Liver (tissue), 9 donors: ENCODE results near the gene MALT1. TPM values are rescaled to one million over a fixed set of nuclear protein-coding genes. Genes with fewer than 3 reads are reported as not detected.

Experiments used
- DNase-seq: peaks from one replicate; pipeline ENCODE4 v3.0.0-alpha.2; 2017; ENCODE audit warnings: low spot score
- H3K27ac ChIP-seq, 2 donors: one replicate each; pipeline ENCODE4 v1.7.0; 2013; ENCODE audit warnings: inconsistent platforms in 2 of 2, low read length in 2 of 2, control low read depth in 1 of 2, low read depth in 1 of 2, mild to moderate bottlenecking in 1 of 2
- H3K27me3 ChIP-seq, 4 donors: one replicate each; pipeline versions ENCODE4 v1.6.1 to v1.7.0; 2013; ENCODE audit warnings: low read length in 3 of 4, inconsistent platforms in 1 of 4, mild to moderate bottlenecking in 1 of 4, moderate library complexity in 1 of 4; ENCODE audit not compliant: control insufficient read depth in 4 of 4, insufficient read depth in 4 of 4
- H3K36me3 ChIP-seq, 4 donors: one replicate each; pipeline versions ENCODE4 v1.6.1 to v1.7.0; 2013; ENCODE audit warnings: low read length in 3 of 4, mild to moderate bottlenecking in 3 of 4, low read depth in 1 of 4, moderate library complexity in 1 of 4; ENCODE audit not compliant: control insufficient read depth in 4 of 4, insufficient read depth in 3 of 4
- H3K4me1 ChIP-seq, 4 donors: one replicate each; pipeline versions ENCODE4 v1.6.1 to v1.7.0; 2013; ENCODE audit warnings: low read length in 3 of 4, mild to moderate bottlenecking in 3 of 4, moderate library complexity in 1 of 4; ENCODE audit not compliant: control insufficient read depth in 4 of 4, insufficient read depth in 4 of 4
- H3K4me3 ChIP-seq, 3 donors: one replicate each; pipeline versions ENCODE4 v1.6.1 to v1.7.0; 2013; ENCODE audit warnings: low read length in 3 of 3, control low read depth in 1 of 3, low read depth in 1 of 3, mild to moderate bottlenecking in 1 of 3
- H3K9ac ChIP-seq, 2 donors: one replicate each; pipeline ENCODE4 v1.7.0; 2013; ENCODE audit warnings: low read length in 2 of 2, mild to moderate bottlenecking in 2 of 2, moderate library complexity in 2 of 2, control low read depth in 1 of 2, low read depth in 1 of 2
- H3K9me3 ChIP-seq, 4 donors: one replicate each; pipeline versions ENCODE4 v1.6.1 to v1.7.0; 2013; ENCODE audit warnings: low read length in 3 of 4; ENCODE audit not compliant: control insufficient read depth in 4 of 4
- CTCF ChIP-seq: fragments of 150-350 bp; IDR thresholded peaks from 2 replicates; pipeline ENCODE4 v1.5.1; 2017; ENCODE audit warnings: improper control_type of control experiment, low read depth, low read length; ENCODE audit not compliant: missing input control
- EGR1 ChIP-seq, 2 donors: IDR thresholded peaks; 2 replicates each; pipeline ENCODE4 v1.6.1; 2016 to 2018; ENCODE audit warnings: antibody characterized with exemption in 2 of 2, low read depth in 2 of 2
- FOXA1 ChIP-seq: IDR thresholded peaks from 2 replicates; pipeline ENCODE4 v1.6.1; 2016; ENCODE audit warnings: antibody characterized with exemption
- FOXA2 ChIP-seq: IDR thresholded peaks from 2 replicates; pipeline ENCODE4 v1.6.1; 2016; ENCODE audit warnings: antibody characterized with exemption
- GABPA ChIP-seq, 2 donors: IDR thresholded peaks in 1 of 2; conservative IDR thresholded peaks in 1 of 2; 2 replicates each; pipeline ENCODE4 v1.6.1; 2016; ENCODE audit warnings: antibody characterized with exemption in 2 of 2, mild to moderate bottlenecking in 1 of 2, moderate library complexity in 1 of 2
- HNF4G ChIP-seq: IDR thresholded peaks from 2 replicates; pipeline ENCODE4 v1.6.1; 2016; ENCODE audit warnings: antibody characterized with exemption
- NR2F2 ChIP-seq: IDR thresholded peaks from 2 replicates; pipeline ENCODE4 v1.6.1; 2016; ENCODE audit warnings: antibody characterized with exemption
- REST ChIP-seq: IDR thresholded peaks from 2 replicates; pipeline ENCODE4 v1.6.1; 2016; ENCODE audit warnings: antibody characterized with exemption, mild to moderate bottlenecking
- RXRA ChIP-seq, 2 donors: IDR thresholded peaks; 2 replicates each; pipeline ENCODE4 v1.6.1; 2017 to 2018; ENCODE audit warnings: antibody characterized with exemption in 2 of 2, mild to moderate bottlenecking in 1 of 2
- SP1 ChIP-seq: IDR thresholded peaks from 2 replicates; pipeline ENCODE4 v1.6.1; 2018; ENCODE audit warnings: antibody characterized with exemption, mild to moderate bottlenecking
- TAF1 ChIP-seq: conservative IDR thresholded peaks from 2 replicates; pipeline ENCODE4 v1.6.1; 2016; ENCODE audit warnings: antibody characterized with exemption, mild to moderate bottlenecking
- WGBS: extraction: QIAGEN DNeasy Blood & Tissue Kit; methylation state at CpG from one replicate; pipeline ENCODE4 v1.1.7; 2013; 5-methylcytosine and 5-hydroxymethylcytosine counted together
- polyA plus RNA-seq, 2 donors: library from polyadenylated mRNA; stranded (reverse) in 1 of 2; unstranded in 1 of 2; fragments of 200-250 nt in 1 of 2; fragments of >200 nt in 1 of 2; fragmentation: Nextera tagmentation in 1 of 2; extraction: Ambion mirVana in 1 of 2; gene quantifications; one replicate each; pipeline versions ENCODE4 v1.2.1 to v1.2.3, GENCODE V29; 2013 to 2015
- total RNA-seq, 2 donors: library from RNA; depleted of rRNA; stranded (reverse); fragments of >200 nt; gene quantifications; one replicate each; pipeline ENCODE4 v1.2.3, GENCODE V29; 2014
- donor health status: healthy.
- donor health status: healthy.
- donor health status: healthy.
- donor health status: healthy.
- donor health status: healthy.

Gene MALT1
- total and polyA plus RNA-seq, 4 donors, result 3.1 to 27.3 (median 6.4) TPM

GRCh38 chr18:58662118-58662517, 9.1 kb upstream of the MALT1 start:
- no peak overlapping the region for H3K4me3 ChIP-seq
- H3K4me1 ChIP-seq, result no peaks in the 10 kb centered on the region
- no peak for DNase-seq
- H3K9me3 ChIP-seq, result no peaks in the 10 kb centered on the region
- no peak overlapping the region for H3K9ac ChIP-seq
- TF ChIP-seq NR2F2, result no peak
- TF ChIP-seq FOXA2, result no peak
- TF ChIP-seq FOXA1, result no peak
- H3K27ac ChIP-seq, result no peak overlapping the region
- H3K36me3 ChIP-seq, result no peaks in the 10 kb centered on the region
- WGBS, result 90% methylated on average over 4 of the region's 4 CpGs
- H3K27me3 ChIP-seq, result no peaks in the 10 kb centered on the region

- Histone ChIP-seq H3K27me3 (no peaks in the 10 kb centered on the region), H3K27ac (no peak overlapping the region), H3K36me3 (no peaks in the 10 kb centered on the region), H3K4me3 (no peak overlapping the region), H3K4me1 (peaks cover 0 to 12% (median 7%) of the 10 kb centered on the region in 4 donors), H3K9me3 (no peaks in the 10 kb centered on the region), H3K9ac (no peak overlapping the region)
- TF ChIP-seq NR2F2 (no peak), GABPA (IDR thresholded peaks at IDR 0.05 in 1 of 2, conservative IDR thresholded peaks at IDR 0.05 in 1 of 2) (no peak), REST (no peak)
- DNase-seq, result no peak
- 92% methylated on average over 2 of the region's 3 CpGs for WGBS
Measured at GRCh38 chr18:58666176-58666575, 5.1 kb upstream of the MALT1 start.

GRCh38 chr18:58668211-58668610, 3.1 kb upstream of the MALT1 start:
- Histone ChIP-seq H3K27ac (no peak overlapping the region), H3K27me3 (no peaks in the 10 kb centered on the region), H3K9me3 (no peaks in the 10 kb centered on the region), H3K4me1 (peaks cover 0 to 23% (median 15%) of the 10 kb centered on the region in 4 donors), H3K9ac (no peak overlapping the region), H3K4me3 (no peak overlapping the region), H3K36me3 (no peaks in the 10 kb centered on the region)
- no peak for DNase-seq
- WGBS, result 95% methylated on average over 2 of the region's 2 CpGs
- TF ChIP-seq FOXA1 (no peak), NR2F2 (no peak), CTCF (no peak), GABPA (IDR thresholded peaks at IDR 0.05 in 1 of 2, conservative IDR thresholded peaks at IDR 0.05 in 1 of 2) (no peak), SP1 (no peak), HNF4G (no peak), EGR1 (IDR thresholded peaks at IDR 0.05; ENCODE audit: low read depth in 2 of 2) (no peak), RXRA (IDR thresholded peaks at IDR 0.05) (no peak), TAF1 (no peak)
